ENCODE data around the gene RPE65.
"Not testable (repeated sequence)": the region's sequence is repeated elsewhere in the genome, so short reads cannot be mapped to it uniquely, and the experiment has no call there.

Gene RPE65

DNA sequence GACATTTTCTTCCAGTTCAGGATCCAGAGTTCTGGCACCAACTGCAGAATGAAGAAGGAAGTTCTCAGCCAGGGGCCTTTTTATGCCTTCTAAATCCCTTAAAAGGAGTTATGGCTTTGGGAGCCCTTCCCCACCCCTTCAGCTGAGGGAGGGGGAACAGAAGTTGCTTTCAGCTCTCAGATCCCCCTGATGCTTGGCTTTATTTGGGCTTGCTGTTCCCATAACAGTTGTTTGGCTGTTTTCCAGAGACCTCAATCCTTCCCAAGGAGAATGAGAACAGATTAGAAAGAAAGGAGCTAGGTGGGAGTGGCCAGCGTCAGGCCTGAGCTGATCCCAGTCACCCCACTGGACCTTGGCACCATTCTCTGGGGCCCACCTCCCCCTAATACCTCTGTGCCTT is at the start of gene RPE65:
TSS of gene RPE65 (minus strand) at position 54 of the 400 bp plus-strand sequence. CDS start at position 5, 49 bp downstream.
- no peak for DNase-seq

DNA sequence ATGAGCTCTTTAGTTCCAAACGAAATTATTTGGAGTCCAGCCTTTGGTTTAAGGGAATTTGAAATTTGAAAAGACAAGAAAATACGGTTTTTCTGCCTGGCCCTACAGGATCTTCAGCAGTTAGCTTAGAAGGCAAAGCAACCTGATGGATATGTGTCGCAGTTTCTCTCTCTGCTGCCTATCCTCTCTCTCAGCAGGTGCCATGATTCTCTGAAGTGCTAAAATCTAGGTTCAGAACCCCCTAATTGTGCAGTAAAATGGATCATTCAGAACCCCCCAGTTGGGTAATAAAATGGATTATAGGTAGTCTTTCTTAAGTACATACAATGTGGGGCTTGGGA is 47.6 kb upstream of the RPE65 start:
- DNase-seq = no peak

DNA sequence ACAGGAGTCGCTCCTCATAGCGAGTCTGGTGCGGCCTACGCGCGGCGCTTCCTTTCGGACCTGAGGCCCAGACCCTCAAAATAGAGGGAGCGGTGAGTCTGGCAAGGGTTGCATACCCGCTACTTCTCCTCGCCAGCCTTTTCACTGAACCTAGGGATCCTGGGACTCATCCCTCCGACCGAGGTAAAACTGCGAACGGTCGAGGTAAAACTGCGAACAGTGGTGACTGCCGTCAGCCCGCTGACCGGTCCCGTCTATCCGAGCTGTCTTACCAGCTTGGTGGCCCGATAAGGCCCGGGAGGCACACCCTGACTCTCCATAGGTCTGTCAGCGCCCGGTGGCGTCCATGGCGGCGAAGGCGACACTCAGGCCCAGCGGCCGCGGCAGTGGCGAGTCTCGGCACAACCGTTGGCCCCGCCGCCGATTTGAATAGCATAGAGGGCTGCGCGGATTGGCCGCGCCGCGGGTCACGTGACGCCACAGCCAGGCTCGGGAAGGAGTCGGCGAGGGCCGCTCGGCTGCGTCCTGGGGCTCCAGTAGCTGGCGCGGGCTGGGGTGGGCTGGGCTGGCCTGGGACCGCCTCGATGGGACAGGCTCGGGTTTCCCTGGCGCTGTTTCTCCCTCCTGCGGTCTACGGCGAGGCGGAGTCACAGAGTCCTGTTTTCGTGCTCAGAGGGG is 47.1 kb upstream of the RPE65 start, which contains the start of gene DEPDC1:
TSS of gene DEPDC1 (minus strand) at position 403 of the 678 bp plus-strand sequence. CDS start at position 320, 83 bp downstream.
- peak; percentile 80 for DNase-seq

- peak; percentile 5 for DNase-seq
Measured at GRCh38 chr1:68495968-68496679, 46.4 kb upstream of the RPE65 start.

GRCh38 chr1:68495532-68495931 is 45.8 kb upstream of the RPE65 start:
- no peak for DNase-seq

- no peak for DNase-seq
Measured at GRCh38 chr1:68493193-68493592, 43.4 kb upstream of the RPE65 start.

GRCh38 chr1:68492255-68492654 is 42.5 kb upstream of the RPE65 start:
- not testable (repeated sequence) for DNase-seq

DNA sequence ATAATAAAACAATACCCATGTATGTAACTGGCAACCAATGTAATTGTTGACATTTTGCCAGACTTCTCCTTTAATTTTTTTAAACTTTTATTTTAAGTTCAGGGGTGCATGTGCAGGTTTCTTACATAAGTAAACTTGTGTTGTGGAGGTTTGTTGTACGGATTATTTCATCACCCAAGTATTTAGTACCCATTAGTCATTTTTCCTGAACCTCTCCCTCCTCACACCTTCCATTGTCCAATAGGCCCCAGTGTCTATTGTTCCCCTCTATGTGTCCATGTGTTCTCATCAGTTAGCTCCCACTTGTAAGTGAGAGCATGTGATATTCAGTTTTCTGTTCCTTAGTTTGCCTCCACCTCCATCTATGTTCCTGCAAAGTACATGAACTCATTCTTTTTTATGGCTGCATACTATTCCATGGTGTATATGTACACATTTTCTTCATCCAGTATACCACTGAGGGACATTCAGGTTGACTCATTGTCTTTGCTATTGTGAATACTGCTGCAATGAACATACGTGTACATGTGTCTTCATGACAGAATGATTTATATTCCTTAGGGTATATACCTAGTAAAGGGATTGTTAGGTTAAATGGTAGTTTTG is 40.4 kb upstream of the RPE65 start:
- DNase-seq = no peak

DNA sequence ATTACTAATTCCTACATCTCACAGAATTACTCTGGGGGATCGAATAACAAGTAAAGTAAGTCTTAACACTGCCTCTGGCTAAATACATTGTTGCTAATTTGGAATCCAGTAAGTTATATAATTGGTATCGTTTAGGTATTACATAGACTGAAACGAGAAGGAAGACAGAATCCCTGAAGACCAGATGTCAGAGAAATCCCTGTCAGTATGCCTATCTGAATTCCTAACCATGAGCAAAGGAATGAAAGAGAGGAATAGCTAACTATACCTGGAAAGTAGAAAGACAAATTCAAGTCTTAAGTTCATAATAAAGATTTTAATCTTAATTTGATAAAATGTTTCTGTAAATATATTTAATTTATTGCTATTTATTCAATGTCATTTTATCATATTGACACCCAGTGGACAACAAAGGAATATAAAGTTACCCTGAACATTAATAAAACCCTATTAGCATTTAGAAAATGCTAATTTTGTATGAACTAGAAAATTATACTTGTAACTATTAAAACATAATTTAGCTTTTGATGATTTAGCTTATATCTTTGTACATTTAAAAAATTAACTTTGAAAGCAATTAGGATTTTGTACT is 35.8 kb upstream of the RPE65 start:
- no peak for DNase-seq

GRCh38 chr1:68484618-68485017 is 34.9 kb upstream of the RPE65 start:
- DNase-seq = no peak

DNA sequence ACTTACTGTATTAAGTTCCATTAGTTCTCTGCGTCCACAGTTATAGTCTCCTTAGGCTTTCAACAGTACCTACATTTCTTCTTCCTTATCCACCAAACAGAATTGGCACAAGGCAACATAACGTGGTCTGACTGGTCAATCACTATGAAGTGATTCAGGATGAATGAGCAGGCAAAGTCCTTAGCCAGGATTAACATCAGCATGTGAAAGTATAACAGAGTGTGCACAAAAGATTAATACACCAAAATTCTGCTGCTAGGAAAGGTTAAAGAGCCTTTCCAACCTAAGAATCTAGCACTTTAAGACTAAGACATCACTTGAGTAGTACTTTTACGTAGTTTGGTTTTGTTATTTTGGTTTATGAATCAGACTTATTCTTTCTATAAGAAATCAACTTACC is 31.3 kb upstream of the RPE65 start:
- DNase-seq = no peak

- DNase-seq = no peak
Measured at GRCh38 chr1:68479501-68479900, 29.7 kb upstream of the RPE65 start.

GRCh38 chr1:68478662-68479061 is 28.9 kb upstream of the RPE65 start:
- DNase-seq = no peak

DNA sequence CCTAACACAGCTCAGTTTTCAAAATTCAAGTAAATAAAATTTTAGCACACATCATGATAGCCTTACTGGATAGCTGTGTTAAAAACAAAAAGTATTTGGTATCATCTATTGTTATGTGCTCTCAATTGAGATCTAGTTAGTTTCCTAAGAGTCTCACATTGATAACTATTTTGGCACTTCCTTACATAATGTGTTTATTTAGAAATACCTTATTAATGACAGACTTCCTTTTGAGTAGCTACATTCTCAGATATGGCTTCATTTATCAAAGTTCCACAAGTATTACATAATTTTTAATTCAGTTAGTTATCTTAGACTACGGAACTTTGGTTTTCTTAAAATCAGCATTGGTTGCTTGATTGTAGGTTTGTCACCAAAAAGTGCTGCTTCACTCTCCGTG is 26.9 kb upstream of the RPE65 start:
- DNase-seq = not testable (repeated sequence)

GRCh38 chr1:68473060-68473459 is 23.3 kb upstream of the RPE65 start:
- no peak for DNase-seq

GRCh38 chr1:68470388-68470970 is 20.7 kb upstream of the RPE65 start:
- DNase-seq = no peak

GRCh38 chr1:68464891-68465290 is 15.1 kb upstream of the RPE65 start:
- no peak for DNase-seq

- DNase-seq = no peak
Measured at GRCh38 chr1:68460935-68461334, 11.2 kb upstream of the RPE65 start.

DNA sequence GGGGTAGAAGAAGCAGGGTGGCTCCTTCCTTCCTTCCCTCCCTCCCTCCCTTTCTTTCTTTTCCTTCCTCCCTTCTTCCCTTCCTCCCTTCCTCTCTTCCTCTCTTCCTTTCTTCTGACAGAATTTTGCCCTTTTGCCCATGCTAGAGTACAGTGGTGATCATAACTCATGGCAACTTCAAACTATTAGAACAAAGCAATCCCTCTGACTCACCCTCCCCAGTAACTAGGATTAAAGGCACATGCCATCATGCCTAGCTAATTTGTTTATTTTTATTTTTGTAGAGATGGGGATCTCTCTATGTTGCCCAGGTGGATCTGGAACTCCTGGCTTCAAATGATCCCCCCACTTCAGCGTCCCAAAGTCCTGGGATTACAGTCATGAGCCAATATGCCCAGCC is 10.0 kb upstream of the RPE65 start:
- DNase-seq = no peak

DNA sequence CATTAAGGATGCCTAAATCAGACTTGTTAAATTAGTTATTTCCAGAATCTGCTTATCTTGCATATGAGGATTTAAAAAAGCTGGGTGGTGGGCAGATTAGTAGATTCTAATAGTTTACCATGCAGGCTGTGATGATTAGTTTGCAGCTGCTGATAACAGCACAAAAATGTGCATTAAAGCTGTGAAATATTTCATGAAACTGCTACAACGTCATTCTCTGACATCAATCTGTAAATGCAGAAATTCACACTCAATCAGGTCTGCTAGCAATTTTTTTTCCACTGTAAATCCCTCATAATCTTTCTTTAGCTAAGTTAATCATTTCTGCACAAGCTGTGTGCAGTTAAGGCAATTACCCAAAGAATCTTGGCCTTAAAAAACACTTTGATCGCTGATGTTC is 9.3 kb upstream of the RPE65 start:
- no peak for DNase-seq

GRCh38 chr1:68456202-68456601 is 6.4 kb upstream of the RPE65 start:
- no peak for DNase-seq

GRCh38 chr1:68454534-68454933 is 4.8 kb upstream of the RPE65 start:
- no peak for DNase-seq

DNA sequence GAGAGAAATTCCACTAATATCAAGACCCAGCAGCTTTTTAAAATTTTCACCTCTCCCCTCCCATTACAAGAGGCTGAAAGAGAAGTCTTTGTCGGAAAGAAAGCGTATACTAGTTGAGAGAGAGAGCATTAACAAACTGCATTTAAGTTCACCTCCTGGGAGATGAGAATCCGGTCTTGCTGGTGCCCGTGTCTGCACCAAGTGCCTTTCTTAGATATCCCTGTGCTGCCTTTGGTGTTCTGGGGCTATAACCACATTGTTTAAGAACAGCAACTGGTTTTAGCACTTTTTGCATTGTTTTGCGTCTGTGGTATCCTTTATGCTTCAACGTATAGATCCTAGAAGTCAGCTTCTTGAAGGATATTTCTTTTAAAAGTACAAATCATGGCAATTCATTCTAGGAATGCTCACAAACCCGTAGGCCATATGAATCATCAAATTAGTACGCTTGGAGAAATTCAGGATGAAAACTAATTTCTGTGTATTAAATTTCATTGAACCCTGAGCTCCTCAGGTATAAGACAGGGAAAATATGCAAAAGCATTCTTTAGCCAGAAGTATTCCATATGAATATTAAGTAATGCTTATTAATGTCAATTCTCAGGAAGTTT is 3.4 kb upstream of the RPE65 start:
- no peak for DNase-seq

Data from NCI-H1092 treated with DMSO at 0.1 percent for 48 hours (cell line).